KBM-7 (cell line): Measurements from ENCODE around the gene FLYWCH1.
"Not testable (repeated sequence)": the region's sequence is repeated elsewhere in the genome, so short reads cannot be mapped to it uniquely, and the experiment has no call there.

ENCODE experiments used
- DNase-seq: peaks from one replicate; pipeline ENCODE4 v3.0.0-alpha.2; 2015
- in situ Hi-C: fragments of 300-500 bp; cut with MboI; formaldehyde crosslinking; loops from 2 replicates; pipeline ENCODE4 v1.14.3; 2020; ENCODE audit warnings: low sequenced_read_pairs, low pct_unique_long_range_greater_than_20kb, mixed read lengths

The FLYWCH1 gene

GRCh38 chr16:2897110-2897509, 14.6 kb upstream of the FLYWCH1 start:
- in situ Hi-C loops: no loop called here
- DNase-seq: no peak

GRCh38 chr16:2898831-2899563, 12.7 kb upstream of the FLYWCH1 start:
- no peak for DNase-seq
- in situ Hi-C loops: no loop called here

- in situ Hi-C loops: no loop called here
- no peak for DNase-seq
Observed at GRCh38 chr16:2899564-2900072, 12.1 kb upstream of the FLYWCH1 start.

- no peak for DNase-seq
- in situ Hi-C loops: no loop called here
Observed at GRCh38 chr16:2900526-2901075, 11.1 kb upstream of the FLYWCH1 start.

- no peak for DNase-seq
- in situ Hi-C loops: no loop called here
Observed at GRCh38 chr16:2902337-2903130, 9.2 kb upstream of the FLYWCH1 start.

- in situ Hi-C loops: no loop called here
- DNase-seq: peak; percentile 92
Observed at GRCh38 chr16:2904100-2904921, 7.4 kb upstream of the FLYWCH1 start.

GRCh38 chr16:2904922-2905240, 6.8 kb upstream of the FLYWCH1 start:
- DNase-seq: no peak
- in situ Hi-C loops: no loop called here

- in situ Hi-C loops: no loop called here
- DNase-seq: peak; percentile 96
Observed at GRCh38 chr16:2905241-2905987, 6.3 kb upstream of the FLYWCH1 start.

GRCh38 chr16:2905988-2906387, 5.7 kb upstream of the FLYWCH1 start:
- no peak for DNase-seq
- in situ Hi-C loops: no loop called here

GRCh38 chr16:2907084-2907753, 4.5 kb upstream of the FLYWCH1 start:
- peak; percentile 71 for DNase-seq
- in situ Hi-C loops: not testable (repeated sequence)

GRCh38 chr16:2910441-2910969, 1.2 kb upstream of the FLYWCH1 start:
- in situ Hi-C loops: no loop called here

GRCh38 chr16:2912330-2913199, 834 bp downstream of the FLYWCH1 start:
- peak; percentile 39 for DNase-seq
- in situ Hi-C loops: no loop called here

More at GRCh38 chr16:2910441-2910969, 1.2 kb upstream of the FLYWCH1 start:
- DNase-seq: no peak

GRCh38 chr16:2913603-2914002, 1.9 kb downstream of the FLYWCH1 start:
- in situ Hi-C loops: no loop called here

GRCh38 chr16:2914233-2914632, 2.5 kb downstream of the FLYWCH1 start:
- no peak for DNase-seq
- in situ Hi-C loops: no loop called here

More at GRCh38 chr16:2913603-2914002, 1.9 kb downstream of the FLYWCH1 start:
- no peak for DNase-seq

GRCh38 chr16:2915196-2915929, 3.6 kb downstream of the FLYWCH1 start:
- in situ Hi-C loops: no loop called here
- no peak for DNase-seq

- in situ Hi-C loops: no loop called here
- peak; percentile 86 for DNase-seq
Observed at GRCh38 chr16:2919511-2920255, 8.0 kb downstream of the FLYWCH1 start.
